GM12801 (cell line): Measurements from ENCODE around the gene SCN3A.

Source experiments
- TF ChIP-seq, protein P1 (sequence below): IDR thresholded peaks from one replicate; pipeline ENCODE4 v1.5.1; 2011; ENCODE audit warnings: control low read depth; ENCODE audit not compliant: insufficient read length; ENCODE audit errors: extremely low read depth

Gene SCN3A

DNA sequence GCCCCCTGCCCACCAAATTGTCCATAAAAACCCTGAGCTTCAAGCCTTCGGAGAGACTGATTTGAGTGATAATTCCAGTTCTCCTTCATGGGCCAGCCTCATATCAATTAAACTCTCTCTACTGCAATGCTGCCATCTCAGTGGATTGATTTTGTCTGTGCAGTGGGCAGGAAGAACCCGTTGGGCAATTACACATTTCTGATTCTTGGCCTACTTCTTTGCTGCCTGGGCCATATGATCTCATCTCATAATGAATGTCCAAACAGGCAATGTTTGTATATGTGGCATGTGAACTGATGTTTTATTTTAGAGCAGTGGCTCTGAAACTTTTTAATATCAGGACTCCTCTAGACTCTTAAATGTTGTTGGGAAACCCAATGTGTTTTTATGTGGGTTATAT, 147.3 kb downstream of the SCN3A start:
- TF ChIP-seq, protein P1, sequence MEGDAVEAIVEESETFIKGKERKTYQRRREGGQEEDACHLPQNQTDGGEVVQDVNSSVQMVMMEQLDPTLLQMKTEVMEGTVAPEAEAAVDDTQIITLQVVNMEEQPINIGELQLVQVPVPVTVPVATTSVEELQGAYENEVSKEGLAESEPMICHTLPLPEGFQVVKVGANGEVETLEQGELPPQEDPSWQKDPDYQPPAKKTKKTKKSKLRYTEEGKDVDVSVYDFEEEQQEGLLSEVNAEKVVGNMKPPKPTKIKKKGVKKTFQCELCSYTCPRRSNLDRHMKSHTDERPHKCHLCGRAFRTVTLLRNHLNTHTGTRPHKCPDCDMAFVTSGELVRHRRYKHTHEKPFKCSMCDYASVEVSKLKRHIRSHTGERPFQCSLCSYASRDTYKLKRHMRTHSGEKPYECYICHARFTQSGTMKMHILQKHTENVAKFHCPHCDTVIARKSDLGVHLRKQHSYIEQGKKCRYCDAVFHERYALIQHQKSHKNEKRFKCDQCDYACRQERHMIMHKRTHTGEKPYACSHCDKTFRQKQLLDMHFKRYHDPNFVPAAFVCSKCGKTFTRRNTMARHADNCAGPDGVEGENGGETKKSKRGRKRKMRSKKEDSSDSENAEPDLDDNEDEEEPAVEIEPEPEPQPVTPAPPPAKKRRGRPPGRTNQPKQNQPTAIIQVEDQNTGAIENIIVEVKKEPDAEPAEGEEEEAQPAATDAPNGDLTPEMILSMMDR: no peak

DNA sequence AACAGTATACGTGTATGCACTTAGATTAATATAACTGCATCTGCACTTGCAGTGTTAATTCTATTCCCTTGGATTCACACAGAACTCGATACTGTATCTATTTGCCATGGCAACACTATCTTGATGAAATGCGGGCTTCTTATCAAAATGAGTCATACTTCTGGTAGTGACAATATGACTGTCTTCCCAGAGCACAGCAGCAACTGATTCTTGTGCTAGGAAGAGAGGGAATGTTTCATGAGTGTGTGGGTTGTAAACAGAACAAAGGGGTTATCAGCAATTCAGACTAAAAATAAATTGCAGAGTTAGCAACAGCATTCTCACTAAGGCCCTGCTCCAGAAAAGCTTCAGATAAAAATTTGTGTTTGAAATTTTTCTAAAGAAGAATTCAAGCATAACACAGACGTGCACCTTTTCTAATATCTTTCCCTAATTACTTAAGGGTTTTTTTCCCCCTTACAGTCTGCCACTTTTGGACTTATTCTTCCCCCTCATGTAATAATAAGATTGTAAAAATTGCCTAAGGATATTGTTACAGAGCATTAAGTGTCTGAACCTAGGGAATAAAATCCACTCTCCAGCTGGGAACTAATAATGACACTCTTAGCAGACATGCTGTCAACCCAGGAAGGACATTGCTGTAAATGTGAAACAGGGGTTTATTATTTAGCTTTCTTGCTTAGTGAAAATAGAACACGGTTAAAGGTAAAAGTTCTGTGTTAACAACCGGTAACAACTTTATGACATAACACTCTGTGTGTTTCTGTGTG, 148.6 kb downstream of the SCN3A start:
- TF ChIP-seq, protein P1: no peak

DNA sequence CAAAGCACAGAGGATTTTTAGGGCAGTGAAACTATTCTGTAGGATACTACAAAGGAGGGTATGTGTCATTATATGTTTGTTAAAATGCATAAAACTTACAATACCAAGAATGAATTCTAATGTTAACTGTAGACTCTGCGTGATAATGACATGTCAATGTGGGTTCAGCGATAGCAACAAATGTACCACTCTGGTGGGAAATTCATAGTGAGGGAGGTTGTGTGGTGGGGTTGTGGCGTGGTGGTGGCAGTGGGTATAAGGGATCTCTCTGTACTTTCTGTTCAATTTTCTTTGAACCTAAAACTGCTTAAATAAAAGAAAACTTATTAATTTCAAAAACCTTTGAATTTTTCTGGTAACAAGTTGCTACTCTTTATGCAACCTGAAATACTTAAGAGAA, 149.2 kb downstream of the SCN3A start:
- TF ChIP-seq, protein P1: no peak

DNA sequence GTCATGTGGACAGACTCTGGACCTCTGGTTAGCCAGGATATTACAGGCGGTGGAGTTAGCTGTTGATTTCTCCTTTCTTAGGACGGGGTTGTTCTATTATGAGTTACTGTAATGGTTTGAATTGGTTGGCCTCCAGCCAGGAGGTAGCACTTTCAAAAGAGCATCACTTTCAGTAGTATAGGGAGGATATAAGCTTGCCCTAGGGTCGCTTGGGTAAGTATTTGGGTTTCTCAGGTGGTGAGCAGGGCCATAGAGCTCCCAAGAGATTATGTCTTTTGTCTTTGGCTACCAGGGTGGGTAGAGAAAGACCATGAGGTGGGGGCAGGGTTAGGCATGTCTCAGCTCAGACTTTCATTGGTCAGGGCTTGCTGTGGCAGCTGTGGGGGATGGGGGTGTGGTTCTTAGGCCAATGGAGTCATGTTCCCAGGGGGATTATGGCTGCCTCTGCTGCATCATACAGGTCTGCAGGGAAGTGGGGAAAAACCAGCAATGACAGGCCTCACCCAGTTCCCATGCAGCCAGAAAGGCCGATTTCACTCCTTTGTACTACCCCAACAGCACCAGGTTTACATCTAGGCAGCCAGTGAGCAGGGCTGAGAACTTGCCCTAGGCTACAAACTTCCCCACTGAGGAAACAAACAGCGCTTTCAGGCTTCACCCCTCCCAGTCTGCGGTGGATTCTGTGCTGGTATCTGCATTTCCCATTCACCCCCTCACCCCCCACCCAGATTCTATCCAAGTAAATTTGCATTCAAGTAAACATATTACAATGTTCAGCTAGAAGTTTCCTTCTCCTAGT, 159.1 kb downstream of the SCN3A start:
- TF ChIP-seq, protein P1: no peak
